ENCODE measurements around the gene CLRN1. TPM values are rescaled to one million over a fixed set of nuclear protein-coding genes. Genes with fewer than 3 reads are reported as not detected.

The CLRN1 gene
- total RNA-seq, 1 donor from 2014 or later: not detected

Other genes starting within 250 kb of the CLRN1 start
- gene SIAH2, start 209.6 kb downstream of the CLRN1 start, total RNA-seq: 26.9 and 31.2 TPM in 2 replicates
- gene MINDY4B, start 67.3 kb downstream of the CLRN1 start, total RNA-seq: not detected in 2 replicates
- gene MED12L, start 112.9 kb upstream of the CLRN1 start, total RNA-seq: under 0.01 and 0.05 TPM in 2 replicates
- gene GPR171, start 230.5 kb upstream of the CLRN1 start, total RNA-seq: not detected in 2 replicates

All from dermis blood vessel endothelial cell (primary cell).